ENCODE data around the gene ZBTB49.

The ZBTB49 gene

DNA sequence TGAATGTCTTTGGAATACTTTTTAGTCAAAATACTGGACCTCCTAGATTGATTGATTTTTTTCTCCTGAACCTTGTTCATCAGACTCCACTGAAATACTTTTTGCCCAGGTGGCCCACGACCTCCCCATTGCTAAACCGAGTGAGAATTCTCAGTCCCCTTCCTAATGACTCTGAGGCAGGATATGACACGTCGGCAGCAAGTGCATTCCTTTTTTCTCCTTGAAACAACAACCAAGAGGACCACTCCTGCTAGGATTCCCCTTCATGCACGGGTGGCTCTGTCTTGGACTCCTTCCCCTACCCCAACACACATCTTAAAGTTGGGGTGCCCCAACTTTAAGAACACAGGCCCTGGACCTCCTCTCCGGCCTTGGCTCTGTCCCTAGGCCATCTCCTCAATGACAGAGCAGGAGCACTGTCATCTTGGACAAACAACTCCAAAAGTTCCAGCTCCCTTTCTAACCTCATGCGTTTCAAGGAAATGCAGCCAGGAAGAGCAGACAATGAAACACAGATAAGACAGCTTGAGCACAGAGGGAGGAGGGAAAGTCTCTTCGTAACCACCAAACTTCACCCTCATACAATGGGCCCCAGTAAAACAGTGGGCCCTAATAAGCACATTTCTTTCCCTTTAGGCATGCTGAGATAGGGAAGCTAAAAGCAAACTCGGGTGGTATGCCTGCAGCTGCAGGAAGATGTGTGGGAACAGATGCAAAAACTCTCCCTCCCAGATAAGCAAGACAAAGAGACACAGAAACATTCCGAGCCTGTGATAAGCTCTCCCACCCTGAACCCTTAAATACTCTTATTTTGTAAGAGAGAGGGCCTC lies 33.9 kb downstream of the ZBTB49 start:
- Histone ChIP-seq H3K36me3 (ENCODE audit: control insufficient read depth in 2 of 2, insufficient read depth in 2 of 2, low read length in 2 of 2) (peaks cover 19 to 22% of the 10 kb centered on the region in 2 donors), H3K4me3 (ENCODE audit: low read length in 2 of 2) (no peak overlapping the region), H3K27me3 (ENCODE audit: control insufficient read depth in 1 of 2, insufficient read depth in 2 of 2, low read length in 2 of 2) (peaks cover 0 to 3% of the 10 kb centered on the region in 2 donors), H3K27ac (ENCODE audit: low read length) (no peak overlapping the region), H3K4me1 (ENCODE audit: control insufficient read depth, insufficient read depth, low read length) (no peaks in the 10 kb centered on the region), H3K9me3 (ENCODE audit: control insufficient read depth in 2 of 2, low read length in 2 of 2) (peaks cover 0 to 5% of the 10 kb centered on the region in 2 donors), H3K9ac (ENCODE audit: low read length in 2 of 2) (no peak overlapping the region)

DNA sequence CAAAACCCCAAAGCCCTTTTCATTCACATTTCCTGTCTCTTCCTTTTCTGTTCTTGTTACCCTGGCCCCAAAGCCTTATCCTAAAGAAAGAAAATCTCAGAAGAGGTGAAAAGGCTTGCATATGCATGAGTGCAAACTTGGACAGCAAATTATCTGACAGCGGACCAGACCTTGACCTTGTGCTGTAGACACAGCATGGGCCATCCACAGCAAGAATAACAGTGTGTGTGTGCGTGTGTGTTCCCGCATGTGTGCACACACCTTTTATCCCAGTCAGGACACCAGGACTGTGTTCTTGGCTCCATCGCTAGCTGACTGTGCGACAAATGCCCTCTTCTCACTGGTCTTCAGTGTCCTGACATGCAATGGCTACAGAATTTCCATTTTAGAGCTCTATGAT lies 35.3 kb downstream of the ZBTB49 start:
- peaks cover 5 to 6% of the 10 kb centered on the region in 2 donors for H3K9me3 ChIP-seq (ENCODE audit: control insufficient read depth in 2 of 2, low read length in 2 of 2)
- no peak overlapping the region for H3K27ac ChIP-seq (ENCODE audit: low read length)
- H3K27me3 ChIP-seq (ENCODE audit: control insufficient read depth in 1 of 2, insufficient read depth in 2 of 2, low read length in 2 of 2), result peaks cover 0 to 4% of the 10 kb centered on the region in 2 donors
- peaks cover 14 to 17% of the 10 kb centered on the region in 2 donors for H3K36me3 ChIP-seq (ENCODE audit: control insufficient read depth in 2 of 2, insufficient read depth in 2 of 2, low read length in 2 of 2)
- no peak overlapping the region for H3K9ac ChIP-seq (ENCODE audit: low read length in 2 of 2)
- H3K4me3 ChIP-seq (ENCODE audit: low read length in 2 of 2), result no peak overlapping the region
- H3K4me1 ChIP-seq (ENCODE audit: control insufficient read depth, insufficient read depth, low read length), result no peaks in the 10 kb centered on the region

DNA sequence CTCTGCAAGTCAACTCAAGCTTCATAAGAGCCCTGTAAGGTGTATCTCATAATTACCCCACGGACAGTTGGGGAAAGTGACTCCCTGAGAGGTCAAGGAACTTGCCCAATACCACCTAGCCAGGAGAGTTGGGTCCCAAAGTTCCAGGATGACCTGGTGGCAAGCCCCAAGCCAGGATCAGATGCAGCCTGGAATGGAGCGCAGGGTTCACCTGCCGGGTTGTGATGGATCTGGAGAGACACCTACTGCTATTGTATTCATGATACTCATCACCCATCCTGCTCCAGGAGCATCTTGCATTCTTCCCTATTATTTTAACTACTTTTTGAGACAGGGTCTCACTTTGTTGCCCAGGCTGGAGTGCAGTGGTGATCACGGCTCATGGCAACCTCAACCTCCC lies 36.1 kb downstream of the ZBTB49 start:
- Histone ChIP-seq H3K27me3 (ENCODE audit: control insufficient read depth in 1 of 2, insufficient read depth in 2 of 2, low read length in 2 of 2) (peaks cover 0 to 4% of the 10 kb centered on the region in 2 donors), H3K36me3 (ENCODE audit: control insufficient read depth in 2 of 2, insufficient read depth in 2 of 2, low read length in 2 of 2) (peaks cover 6 to 9% of the 10 kb centered on the region in 2 donors), H3K9me3 (ENCODE audit: control insufficient read depth in 2 of 2, low read length in 2 of 2) (peaks cover 5 to 6% of the 10 kb centered on the region in 2 donors), H3K9ac (ENCODE audit: low read length in 2 of 2) (no peak overlapping the region), H3K4me3 (ENCODE audit: low read length in 2 of 2) (no peak overlapping the region), H3K4me1 (ENCODE audit: control insufficient read depth, insufficient read depth, low read length) (no peaks in the 10 kb centered on the region), H3K27ac (ENCODE audit: low read length) (no peak overlapping the region)

DNA sequence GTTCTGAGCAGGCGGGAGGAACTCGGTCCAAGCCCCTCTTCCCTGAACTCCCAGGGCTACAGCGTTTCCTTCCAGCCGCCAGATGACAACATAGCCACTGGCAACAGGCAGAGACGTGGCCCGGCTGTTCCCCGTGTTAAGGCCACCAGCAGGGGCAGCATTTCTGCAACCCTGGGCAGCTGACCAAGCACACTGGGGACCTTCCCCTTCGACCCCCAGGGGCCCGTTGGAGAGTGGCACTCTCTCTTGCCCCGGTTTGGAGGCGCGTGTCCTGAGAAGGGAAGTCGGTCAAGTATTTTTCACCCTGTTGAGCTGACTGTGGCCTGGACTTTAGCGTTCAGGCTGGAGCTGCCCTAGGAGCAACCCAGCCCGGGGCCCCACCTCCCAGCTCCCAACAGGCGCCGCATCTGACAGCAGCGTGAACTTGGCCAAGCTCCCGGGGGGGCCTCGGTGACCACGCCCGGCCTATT lies 37.6 kb downstream of the ZBTB49 start:
- H3K36me3 ChIP-seq (ENCODE audit: control insufficient read depth in 2 of 2, insufficient read depth in 2 of 2, low read length in 2 of 2), result peaks cover 0 to under 1% of the 10 kb centered on the region in 2 donors
- H3K27ac ChIP-seq (ENCODE audit: low read length), result no peak overlapping the region
- H3K4me3 ChIP-seq (ENCODE audit: low read length in 2 of 2), result no peak overlapping the region
- H3K27me3 ChIP-seq (ENCODE audit: control insufficient read depth in 1 of 2, insufficient read depth in 2 of 2, low read length in 2 of 2), result peaks cover 0 to 4% of the 10 kb centered on the region in 2 donors
- H3K9me3 ChIP-seq (ENCODE audit: control insufficient read depth in 2 of 2, low read length in 2 of 2), result peaks cover 5 to 6% of the 10 kb centered on the region in 2 donors
- H3K4me1 ChIP-seq (ENCODE audit: control insufficient read depth, insufficient read depth, low read length), result no peaks in the 10 kb centered on the region
- no peak overlapping the region for H3K9ac ChIP-seq (ENCODE audit: low read length in 2 of 2)

DNA sequence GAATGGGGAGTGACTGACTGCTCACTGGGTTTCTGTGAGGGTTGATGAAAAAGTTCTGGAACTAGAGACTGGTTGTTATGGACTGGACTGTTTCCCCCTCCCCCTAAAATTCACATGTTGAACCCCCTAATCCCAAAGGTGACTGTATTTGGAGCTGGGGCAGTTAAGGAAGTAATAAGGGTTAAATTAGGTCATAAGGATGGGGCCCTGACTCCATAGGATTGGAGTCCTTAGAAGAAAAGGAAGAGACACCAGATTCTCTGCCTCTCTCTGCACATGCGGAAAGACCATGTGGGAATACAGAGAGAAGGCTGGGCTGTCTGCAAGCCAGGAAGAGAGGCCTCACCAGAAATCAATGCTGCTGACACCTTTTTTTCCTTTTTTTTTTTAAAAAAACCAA lies 38.2 kb downstream of the ZBTB49 start:
- Histone ChIP-seq H3K9ac (ENCODE audit: low read length in 2 of 2) (no peak overlapping the region), H3K36me3 (ENCODE audit: control insufficient read depth in 2 of 2, insufficient read depth in 2 of 2, low read length in 2 of 2) (no peaks in the 10 kb centered on the region), H3K4me1 (ENCODE audit: control insufficient read depth, insufficient read depth, low read length) (no peaks in the 10 kb centered on the region), H3K4me3 (ENCODE audit: low read length in 2 of 2) (no peak overlapping the region), H3K27ac (ENCODE audit: low read length) (no peak overlapping the region), H3K9me3 (ENCODE audit: control insufficient read depth in 2 of 2, low read length in 2 of 2) (peaks cover 5 to 6% of the 10 kb centered on the region in 2 donors), H3K27me3 (ENCODE audit: control insufficient read depth in 1 of 2, insufficient read depth in 2 of 2, low read length in 2 of 2) (peaks cover 0 to 4% of the 10 kb centered on the region in 2 donors)

DNA sequence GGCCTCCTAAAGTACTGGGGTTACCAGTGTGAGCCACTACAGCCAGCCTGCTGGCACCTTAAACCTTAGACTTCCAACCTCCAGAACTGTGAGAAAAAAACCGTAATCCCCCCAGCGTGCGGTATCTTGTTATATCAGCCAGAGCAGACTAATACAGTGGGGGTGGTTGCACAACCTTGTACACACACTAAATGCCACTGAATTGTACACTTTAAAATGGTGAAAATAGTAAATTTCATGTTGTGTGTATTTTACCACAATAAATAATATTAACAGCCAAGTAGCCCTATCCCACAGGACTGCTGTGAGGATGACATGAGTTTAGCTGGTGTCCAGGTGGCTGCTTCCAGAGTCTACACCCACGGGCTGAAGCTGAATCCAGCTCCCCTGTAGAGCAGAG lies 38.8 kb downstream of the ZBTB49 start:
- H3K27ac ChIP-seq (ENCODE audit: low read length), result no peak overlapping the region

DNA sequence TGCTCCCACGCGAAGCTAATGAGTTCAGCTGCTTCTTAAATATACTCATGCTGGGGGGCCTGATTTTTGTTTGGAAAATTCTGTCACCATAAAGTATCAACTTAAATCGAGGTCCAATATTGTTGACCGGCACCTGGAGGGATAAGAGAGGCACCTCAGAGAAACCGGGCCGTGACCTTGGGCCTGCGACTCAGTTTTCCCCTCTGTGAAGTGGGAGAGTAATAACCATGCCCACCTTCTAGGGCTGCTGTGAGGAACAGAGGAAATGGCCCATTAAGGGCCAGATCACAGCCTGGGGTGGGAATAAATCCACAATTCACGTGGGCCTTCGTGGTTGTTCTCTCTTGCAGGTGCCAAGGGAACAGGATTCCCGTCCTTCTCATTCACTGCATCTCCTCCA lies 39.4 kb downstream of the ZBTB49 start:
- Histone ChIP-seq H3K36me3 (ENCODE audit: control insufficient read depth in 2 of 2, insufficient read depth in 2 of 2, low read length in 2 of 2) (no peaks in the 10 kb centered on the region), H3K4me3 (ENCODE audit: low read length in 2 of 2) (no peak overlapping the region), H3K27me3 (ENCODE audit: control insufficient read depth in 1 of 2, insufficient read depth in 2 of 2, low read length in 2 of 2) (peaks cover 0 to 4% of the 10 kb centered on the region in 2 donors), H3K9ac (ENCODE audit: low read length in 2 of 2) (no peak overlapping the region), H3K4me1 (ENCODE audit: control insufficient read depth, insufficient read depth, low read length) (no peaks in the 10 kb centered on the region), H3K27ac (ENCODE audit: low read length) (no peak overlapping the region), H3K9me3 (ENCODE audit: control insufficient read depth in 2 of 2, low read length in 2 of 2) (peaks cover 5 to 6% of the 10 kb centered on the region in 2 donors)

More for the DNA sequence above, 38.8 kb downstream of the ZBTB49 start:
- no peak overlapping the region for H3K4me3 ChIP-seq (ENCODE audit: low read length in 2 of 2)
- H3K9ac ChIP-seq (ENCODE audit: low read length in 2 of 2), result no peak overlapping the region
- H3K27me3 ChIP-seq (ENCODE audit: control insufficient read depth in 1 of 2, insufficient read depth in 2 of 2, low read length in 2 of 2), result peaks cover 0 to 4% of the 10 kb centered on the region in 2 donors
- H3K4me1 ChIP-seq (ENCODE audit: control insufficient read depth, insufficient read depth, low read length), result no peaks in the 10 kb centered on the region
- peaks cover 5 to 6% of the 10 kb centered on the region in 2 donors for H3K9me3 ChIP-seq (ENCODE audit: control insufficient read depth in 2 of 2, low read length in 2 of 2)
- H3K36me3 ChIP-seq (ENCODE audit: control insufficient read depth in 2 of 2, insufficient read depth in 2 of 2, low read length in 2 of 2), result no peaks in the 10 kb centered on the region

DNA sequence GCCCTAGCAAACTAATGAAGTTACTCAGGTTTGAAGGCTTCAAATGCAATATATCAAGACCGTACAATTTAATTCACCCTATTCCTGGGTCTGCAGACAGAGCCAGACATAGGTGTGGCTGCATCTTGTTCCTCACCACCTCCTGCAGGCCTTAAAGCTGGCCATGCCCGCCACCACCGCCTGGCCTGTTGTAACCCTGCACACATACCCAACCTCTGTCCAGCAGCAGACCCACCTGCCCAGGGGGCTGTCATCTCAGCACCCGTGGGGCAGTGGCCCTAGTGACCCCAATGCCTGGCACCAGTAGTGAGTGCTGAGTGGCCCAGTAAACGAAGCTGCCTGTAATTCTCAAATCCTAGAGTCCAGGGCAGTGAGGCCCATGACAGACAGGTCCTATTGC lies 40.7 kb downstream of the ZBTB49 start:
- no peak overlapping the region for H3K27ac ChIP-seq (ENCODE audit: low read length)
- H3K9me3 ChIP-seq (ENCODE audit: control insufficient read depth in 2 of 2, low read length in 2 of 2), result peaks cover 5 to 6% of the 10 kb centered on the region in 2 donors
- no peak overlapping the region for H3K4me3 ChIP-seq (ENCODE audit: low read length in 2 of 2)
- H3K36me3 ChIP-seq (ENCODE audit: control insufficient read depth in 2 of 2, insufficient read depth in 2 of 2, low read length in 2 of 2), result no peaks in the 10 kb centered on the region
- no peak overlapping the region for H3K9ac ChIP-seq (ENCODE audit: low read length in 2 of 2)
- peaks cover 0 to 4% of the 10 kb centered on the region in 2 donors for H3K27me3 ChIP-seq (ENCODE audit: control insufficient read depth in 1 of 2, insufficient read depth in 2 of 2, low read length in 2 of 2)
- H3K4me1 ChIP-seq (ENCODE audit: control insufficient read depth, insufficient read depth, low read length), result no peaks in the 10 kb centered on the region

DNA sequence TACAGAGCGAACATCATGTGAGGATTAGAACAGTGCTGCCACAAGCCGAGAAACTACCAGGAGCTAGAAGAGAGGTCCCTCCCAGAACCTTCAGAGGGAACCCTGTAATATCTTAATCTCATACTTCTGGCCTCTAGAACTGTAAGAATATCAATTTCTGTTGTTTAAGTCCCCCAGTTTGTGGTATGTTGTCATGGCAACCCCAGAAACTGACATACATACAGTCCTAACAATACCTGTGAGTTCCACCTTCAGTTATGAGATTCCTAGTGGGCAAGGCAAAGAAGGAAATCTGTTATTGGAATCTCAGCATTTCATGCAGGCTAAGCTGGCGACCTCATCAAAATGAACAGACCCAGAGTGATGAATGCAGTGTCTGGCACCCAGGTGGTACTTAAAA lies 42.5 kb downstream of the ZBTB49 start:
- no peak overlapping the region for H3K27ac ChIP-seq (ENCODE audit: low read length)
- H3K9ac ChIP-seq (ENCODE audit: low read length in 2 of 2), result no peak overlapping the region
- peaks cover 5 to 6% of the 10 kb centered on the region in 2 donors for H3K9me3 ChIP-seq (ENCODE audit: control insufficient read depth in 2 of 2, low read length in 2 of 2)
- H3K36me3 ChIP-seq (ENCODE audit: control insufficient read depth in 2 of 2, insufficient read depth in 2 of 2, low read length in 2 of 2), result no peaks in the 10 kb centered on the region
- no peaks in the 10 kb centered on the region for H3K4me1 ChIP-seq (ENCODE audit: control insufficient read depth, insufficient read depth, low read length)
- H3K4me3 ChIP-seq (ENCODE audit: low read length in 2 of 2), result no peak overlapping the region
- H3K27me3 ChIP-seq (ENCODE audit: control insufficient read depth in 1 of 2, insufficient read depth in 2 of 2, low read length in 2 of 2), result peaks cover 0 to 4% of the 10 kb centered on the region in 2 donors

DNA sequence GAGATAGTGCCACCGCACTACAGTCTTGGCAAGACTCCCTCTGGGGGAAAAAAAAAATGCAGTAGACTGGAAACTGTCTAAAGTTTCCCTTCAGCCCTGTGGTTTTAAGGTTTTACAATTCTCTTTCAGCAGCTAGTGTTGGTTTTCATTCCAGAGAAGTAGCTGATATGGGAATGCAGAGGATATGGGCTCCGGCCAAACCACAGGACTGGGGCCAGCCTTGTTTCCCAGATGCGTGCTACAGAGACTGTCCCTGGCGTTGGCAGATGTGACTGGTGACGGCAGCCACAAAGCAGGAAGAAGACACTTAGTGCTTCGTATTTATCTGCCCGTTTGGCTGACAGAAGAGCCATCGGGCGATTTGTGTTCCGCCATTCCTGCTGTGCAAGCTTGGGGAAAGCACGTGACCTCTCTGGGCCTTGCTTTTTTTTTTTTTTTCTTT lies 43.2 kb downstream of the ZBTB49 start:
- Histone ChIP-seq H3K9me3 (ENCODE audit: control insufficient read depth in 2 of 2, low read length in 2 of 2) (peaks cover 3 to 6% of the 10 kb centered on the region in 2 donors), H3K36me3 (ENCODE audit: control insufficient read depth in 2 of 2, insufficient read depth in 2 of 2, low read length in 2 of 2) (no peaks in the 10 kb centered on the region), H3K9ac (ENCODE audit: low read length in 2 of 2) (no peak overlapping the region), H3K4me3 (ENCODE audit: low read length in 2 of 2) (no peak overlapping the region), H3K27me3 (ENCODE audit: control insufficient read depth in 1 of 2, insufficient read depth in 2 of 2, low read length in 2 of 2) (peaks cover 0 to 4% of the 10 kb centered on the region in 2 donors), H3K4me1 (ENCODE audit: control insufficient read depth, insufficient read depth, low read length) (no peaks in the 10 kb centered on the region), H3K27ac (ENCODE audit: low read length) (no peak overlapping the region)

Data from stomach smooth muscle (tissue), 2 donors.